Spleen (tissue), 11 donors: ENCODE measurements around the gene ADRA2A. TPM values are rescaled to one million over a fixed set of nuclear protein-coding genes. Genes with fewer than 3 reads are reported as not detected.

Experiments used
- DNase-seq: peaks from one replicate; pipeline ENCODE4 v3.0.0-alpha.2; 2020
- H3K27ac ChIP-seq, 8 donors: fragments of 200-600 bp; sonication (generic) in 7 of 8; 1 replicate in 4 of 8; 2 replicates in 4 of 8; pipeline versions ENCODE4 v1.5.0 to v1.8.0; 2016 to 2021; ENCODE audit warnings: inconsistent platforms in 4 of 8, mild to moderate bottlenecking in 4 of 8, moderate library complexity in 1 of 8
- H3K27me3 ChIP-seq, 7 donors: fragments of 200-600 bp; sonication (generic) in 6 of 7; replicated peaks in 1 of 7; 1 replicate in 4 of 7; 2 replicates in 3 of 7; pipeline versions ENCODE4 v1.5.0 to v1.8.0; 2016 to 2021; ENCODE audit warnings: inconsistent platforms in 3 of 7, mild to moderate bottlenecking in 1 of 7
- H3K36me3 ChIP-seq, 6 donors: fragments of 200-600 bp; sonication (generic) in 5 of 6; 1 replicate in 4 of 6; 2 replicates in 2 of 6; pipeline versions ENCODE4 v1.5.0 to v1.8.0; 2016 to 2021; ENCODE audit warnings: inconsistent platforms in 2 of 6
- H3K4me1 ChIP-seq, 6 donors: fragments of 200-600 bp; sonication (generic) in 5 of 6; 1 replicate in 3 of 6; 2 replicates in 3 of 6; pipeline versions ENCODE4 v1.5.0 to v1.8.0; 2016 to 2021; ENCODE audit warnings: inconsistent platforms in 3 of 6
- H3K4me3 ChIP-seq, 8 donors: fragments of 200-600 bp; sonication (generic) in 7 of 8; 1 replicate in 4 of 8; 2 replicates in 4 of 8; pipeline versions ENCODE4 v1.5.0 to v1.8.0; 2016 to 2021; ENCODE audit warnings: inconsistent platforms in 4 of 8, mild to moderate bottlenecking in 4 of 8, moderate library complexity in 2 of 8
- H3K9me3 ChIP-seq, 8 donors: fragments of 200-600 bp; sonication (generic) in 7 of 8; 1 replicate in 4 of 8; 2 replicates in 4 of 8; pipeline versions ENCODE4 v1.5.0 to v1.8.0; 2016 to 2021; ENCODE audit warnings: inconsistent platforms in 4 of 8
- POLR2A ChIP-seq, 3 donors: fragments of 450-650 bp; IDR thresholded peaks; one replicate each; pipeline ENCODE4 v1.5.1; 2017; ENCODE audit warnings: antibody characterized with exemption in 3 of 3, mild to moderate bottlenecking in 1 of 3
- POLR2AphosphoS5 ChIP-seq, 3 donors: sonication (generic); formaldehyde crosslinking; IDR thresholded peaks; one replicate each; pipeline ENCODE4 v1.5.1; 2017; ENCODE audit warnings: antibody characterized with exemption in 3 of 3
- WGBS, 5 donors: extraction: QIAGEN DNeasy Blood & Tissue Kit in 3 of 5; methylation state at CpG; one replicate each; pipeline versions ENCODE4 v1.1.5 to v1.1.7; 2013 to 2018; 5-methylcytosine and 5-hydroxymethylcytosine counted together
- intact Hi-C: fragments of 100-400 bp; cut with DNase I; formaldehyde crosslinking; loops from one replicate; pipeline ENCODE4 v1.15.0; 2023; ENCODE audit warnings: low total_unique reads
- polyA plus RNA-seq, 3 donors: library from polyadenylated mRNA; stranded (reverse); fragments of 200-250 nt; gene quantifications; one replicate each; pipeline ENCODE4 v1.2.1, GENCODE V29; 2013
- total RNA-seq, 7 donors: library from RNA; depleted of rRNA in 3 of 7; stranded (reverse); fragments of >200 nt in 3 of 7; fragmentation: NEBNext Ultra II Directional in 4 of 7; extraction: Animal tissue kit (Norgen Biotek cat#: 25700) in 4 of 7; gene quantifications; one replicate each; pipeline versions ENCODE4 v1.1.0 to v1.2.1, GENCODE V29; 2016 to 2021
- TF ChIP-seq, protein P1 (sequence below), 11 experiments: fragments of 200-600 bp in 7 of 11; fragments of 450-650 bp in 4 of 11; sonication (generic) in 4 of 11; IDR thresholded peaks in 8 of 11; conservative IDR thresholded peaks in 3 of 11; 1 replicate in 7 of 11; 2 replicates in 4 of 11; pipeline versions ENCODE4 v1.4.0 to v1.8.0; 2016 to 2021; ENCODE audit warnings: antibody characterized with exemption in 11 of 11, inconsistent platforms in 4 of 11, mild to moderate bottlenecking in 1 of 11
- donor health status: healthy with polysubstance abuse.
- donor health status: DM: no; HTN: no; CAD: no; lungs with moderate emphysema.
- donor health status: DM: no; HTN: no; CAD: no.
- donor health status: Bipolar disorder and iron deficiency.
- donor health status: healthy.
- donor health status: DM: no; HTN: no; CAD: no.
- donor health status: DM: yes; HTN: yes; CAD: no.

Gene ADRA2A
- total and polyA plus RNA-seq, 10 donors, result 0.35 to 48.1 (median 11.0) TPM

DNA sequence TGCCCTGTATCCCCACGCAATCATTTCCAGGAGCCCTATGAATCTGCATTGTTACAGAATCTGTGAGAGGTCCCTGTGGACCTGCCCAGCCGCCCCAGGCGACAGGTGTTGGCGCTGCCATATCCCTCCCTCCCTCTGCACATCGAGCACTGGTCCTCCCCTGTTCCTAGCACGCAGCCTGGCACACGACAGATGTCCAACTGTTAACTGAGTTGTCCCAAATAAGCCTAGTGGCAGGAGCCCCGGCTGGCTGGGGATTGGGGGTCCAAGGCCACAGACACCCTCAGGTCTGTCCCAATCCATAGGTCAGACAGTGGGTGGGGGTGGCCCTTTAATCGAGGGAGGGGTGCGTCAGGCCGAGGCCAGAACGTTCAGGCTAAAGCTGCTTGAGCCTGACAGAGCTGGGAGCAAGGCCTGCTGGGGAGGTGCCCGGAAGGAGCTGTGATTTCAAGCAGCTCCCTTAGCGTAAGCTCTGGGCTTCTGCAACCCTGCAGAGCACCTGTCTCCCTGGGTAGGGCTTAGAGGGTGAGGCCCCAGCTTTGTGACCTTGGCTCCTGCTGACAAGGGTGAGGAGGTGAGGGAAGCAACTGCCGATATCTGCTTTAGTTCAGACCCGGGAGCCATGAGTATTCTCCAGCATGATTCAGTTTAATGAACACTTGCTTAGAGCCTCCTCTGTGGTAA, 40.1 kb downstream of the ADRA2A start:
- H3K4me1 ChIP-seq, result no peaks in the 10 kb centered on the region
- H3K27ac ChIP-seq, result no peak overlapping the region
- no peaks in the 10 kb centered on the region for H3K27me3 ChIP-seq
- no peaks in the 10 kb centered on the region for H3K9me3 ChIP-seq
- WGBS, 5 donors, result 83 to 91% (median 91%) methylated on average over 15 to 16 of the region's 16 CpGs
- H3K4me3 ChIP-seq, result no peak overlapping the region
- DNase-seq, result no peak
- TF ChIP-seq POLR2AphosphoS5 (IDR thresholded peaks at IDR 0.05) (no peak), POLR2A (IDR thresholded peaks at IDR 0.05) (no peak)
- TF ChIP-seq, protein P1, sequence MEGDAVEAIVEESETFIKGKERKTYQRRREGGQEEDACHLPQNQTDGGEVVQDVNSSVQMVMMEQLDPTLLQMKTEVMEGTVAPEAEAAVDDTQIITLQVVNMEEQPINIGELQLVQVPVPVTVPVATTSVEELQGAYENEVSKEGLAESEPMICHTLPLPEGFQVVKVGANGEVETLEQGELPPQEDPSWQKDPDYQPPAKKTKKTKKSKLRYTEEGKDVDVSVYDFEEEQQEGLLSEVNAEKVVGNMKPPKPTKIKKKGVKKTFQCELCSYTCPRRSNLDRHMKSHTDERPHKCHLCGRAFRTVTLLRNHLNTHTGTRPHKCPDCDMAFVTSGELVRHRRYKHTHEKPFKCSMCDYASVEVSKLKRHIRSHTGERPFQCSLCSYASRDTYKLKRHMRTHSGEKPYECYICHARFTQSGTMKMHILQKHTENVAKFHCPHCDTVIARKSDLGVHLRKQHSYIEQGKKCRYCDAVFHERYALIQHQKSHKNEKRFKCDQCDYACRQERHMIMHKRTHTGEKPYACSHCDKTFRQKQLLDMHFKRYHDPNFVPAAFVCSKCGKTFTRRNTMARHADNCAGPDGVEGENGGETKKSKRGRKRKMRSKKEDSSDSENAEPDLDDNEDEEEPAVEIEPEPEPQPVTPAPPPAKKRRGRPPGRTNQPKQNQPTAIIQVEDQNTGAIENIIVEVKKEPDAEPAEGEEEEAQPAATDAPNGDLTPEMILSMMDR (IDR thresholded peaks at IDR 0.05 in 8 of 11, conservative IDR thresholded peaks at IDR 0.05 in 3 of 11), result no peak
- intact Hi-C loops, result no loop called here
- H3K36me3 ChIP-seq, result no peaks in the 10 kb centered on the region

DNA sequence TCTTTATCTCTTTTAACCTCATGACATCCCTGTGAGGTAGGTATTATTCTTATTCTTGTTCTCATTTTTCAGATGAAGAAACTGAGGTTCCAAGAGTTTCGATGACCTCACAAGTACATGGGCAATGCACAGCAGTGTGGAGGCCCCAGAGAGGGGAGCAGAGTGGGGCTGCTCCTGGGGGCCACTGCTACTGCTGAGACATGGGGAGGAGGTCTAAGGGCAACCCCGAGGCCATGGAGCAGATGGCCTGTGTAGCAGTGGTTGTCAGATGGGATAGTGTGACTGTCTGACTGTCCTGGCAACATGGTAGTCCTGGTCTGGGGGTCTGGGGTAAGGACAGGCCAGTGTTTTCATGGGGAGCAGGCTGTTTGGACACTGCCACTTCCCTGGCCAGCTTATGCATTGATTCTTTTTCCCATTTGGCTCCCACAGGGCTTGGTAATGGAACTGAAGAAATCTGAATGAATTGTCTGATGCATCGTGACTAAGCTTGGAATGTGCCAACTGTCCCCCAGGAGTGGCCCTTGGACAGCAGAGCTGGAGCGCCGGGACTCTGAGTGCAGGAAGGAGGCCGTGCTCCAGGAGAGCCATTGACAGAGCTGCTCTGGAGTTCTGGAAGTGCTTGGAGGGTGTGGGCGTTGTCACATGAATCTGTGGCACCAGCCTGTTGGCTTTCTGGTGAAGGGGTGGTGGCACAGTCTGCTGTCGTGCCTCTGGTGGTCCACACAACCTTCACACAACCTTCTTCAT, 40.9 kb downstream of the ADRA2A start:
- 76 to 87% (median 81%) methylated on average over 7 to 8 of the region's 8 CpGs for WGBS, 5 donors
- H3K36me3 ChIP-seq, result no peaks in the 10 kb centered on the region
- H3K4me3 ChIP-seq, result no peak overlapping the region
- intact Hi-C loops, result no loop called here
- H3K9me3 ChIP-seq, result no peaks in the 10 kb centered on the region
- no peak for DNase-seq
- no peak for TF ChIP-seq POLR2AphosphoS5 (IDR thresholded peaks at IDR 0.05)
- TF ChIP-seq, protein P1 (IDR thresholded peaks at IDR 0.05 in 8 of 11, conservative IDR thresholded peaks at IDR 0.05 in 3 of 11), result no peak
- no peak for TF ChIP-seq POLR2A (IDR thresholded peaks at IDR 0.05)
- no peak overlapping the region for H3K27ac ChIP-seq
- H3K27me3 ChIP-seq, result no peaks in the 10 kb centered on the region
- H3K4me1 ChIP-seq, result no peaks in the 10 kb centered on the region

DNA sequence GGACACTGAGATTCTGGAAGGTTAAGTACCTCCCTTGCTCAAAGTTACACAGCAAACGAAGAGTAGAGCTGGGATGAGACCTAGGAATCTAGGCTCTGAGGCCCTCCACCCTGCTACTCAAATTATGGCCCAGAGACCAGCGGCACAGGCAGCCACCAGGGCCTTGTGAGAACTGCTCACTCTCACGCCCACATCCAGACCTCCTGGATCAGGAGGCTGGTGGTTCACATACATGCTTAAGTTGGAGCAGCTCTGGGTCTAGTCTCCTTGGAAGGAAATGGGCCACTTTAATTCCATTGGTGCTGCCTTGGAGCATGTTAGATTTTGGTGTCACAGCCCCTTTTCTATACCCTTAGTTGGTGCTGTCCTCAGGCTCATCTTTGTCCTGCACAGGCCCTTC, 41.9 kb downstream of the ADRA2A start:
- no peak overlapping the region for H3K27ac ChIP-seq
- H3K4me1 ChIP-seq, result no peaks in the 10 kb centered on the region
- no peak overlapping the region for H3K4me3 ChIP-seq
- H3K9me3 ChIP-seq, result no peaks in the 10 kb centered on the region
- intact Hi-C loops, result no loop called here
- 79 to 91% (median 85%) methylated on average over 3 of the region's 3 CpGs for WGBS, 5 donors
- no peak for DNase-seq
- no peaks in the 10 kb centered on the region for H3K36me3 ChIP-seq
- no peaks in the 10 kb centered on the region for H3K27me3 ChIP-seq
- TF ChIP-seq POLR2A (IDR thresholded peaks at IDR 0.05), result no peak
- TF ChIP-seq POLR2AphosphoS5 (IDR thresholded peaks at IDR 0.05), result no peak
- TF ChIP-seq, protein P1 (IDR thresholded peaks at IDR 0.05 in 8 of 11, conservative IDR thresholded peaks at IDR 0.05 in 3 of 11), result no peak

DNA sequence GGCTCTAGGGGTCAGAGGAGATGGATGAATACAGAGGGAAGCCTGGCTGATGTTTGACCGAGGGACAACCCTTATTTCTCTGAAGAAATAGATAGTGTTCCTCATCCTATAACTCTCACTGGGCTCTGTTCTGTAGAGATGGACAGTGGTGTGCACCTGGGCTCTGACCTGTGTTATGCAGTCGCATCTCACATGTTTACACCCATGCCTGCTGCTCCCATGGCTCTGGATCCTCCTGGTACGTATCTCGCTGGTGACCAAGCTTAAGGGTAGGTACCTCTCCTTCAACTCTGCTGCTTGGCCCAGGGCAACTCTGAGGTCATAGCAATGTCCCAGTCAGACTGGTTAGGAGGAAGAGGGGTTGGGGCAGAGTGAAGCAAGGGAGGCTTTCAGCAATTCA, 42.8 kb downstream of the ADRA2A start:
- 75 to 92% (median 89%) methylated on average over 4 of the region's 4 CpGs for WGBS, 5 donors
- H3K4me1 ChIP-seq, result no peaks in the 10 kb centered on the region
- no peak overlapping the region for H3K27ac ChIP-seq
- H3K36me3 ChIP-seq, result no peaks in the 10 kb centered on the region
- intact Hi-C loops, result no loop called here
- TF ChIP-seq, protein P1 (IDR thresholded peaks at IDR 0.05 in 8 of 11, conservative IDR thresholded peaks at IDR 0.05 in 3 of 11), result no peak
- TF ChIP-seq POLR2AphosphoS5 (IDR thresholded peaks at IDR 0.05), result no peak
- no peak for TF ChIP-seq POLR2A (IDR thresholded peaks at IDR 0.05)
- H3K27me3 ChIP-seq, result no peaks in the 10 kb centered on the region
- no peaks in the 10 kb centered on the region for H3K9me3 ChIP-seq
- DNase-seq, result no peak
- H3K4me3 ChIP-seq, result no peak overlapping the region
